H1 (cell line): ENCODE results near the gene RELN. TPM values are rescaled to one million over a fixed set of nuclear protein-coding genes. Genes with fewer than 3 reads are reported as not detected.

Experiments used
- JUN ChIP-seq: IDR thresholded peaks from 2 replicates; pipeline ENCODE4 v1.6.1; 2011; ENCODE audit warnings: low read depth, mild to moderate bottlenecking, improper control_type of control experiment, low read length
- RAD21 ChIP-seq, 2 experiments: IDR thresholded peaks in 1 of 2; conservative IDR thresholded peaks in 1 of 2; 2 replicates each; pipeline ENCODE4 v1.6.1; 2011; ENCODE audit warnings: low read depth in 2 of 2, low read length in 2 of 2, improper control_type of control experiment in 1 of 2, inconsistent platforms in 1 of 2, mild to moderate bottlenecking in 1 of 2, moderate library complexity in 1 of 2
- RNF2 ChIP-seq: fragments of 200-900, 300-1000 bp; sonication (generic); IDR thresholded peaks from 2 replicates; pipeline ENCODE4 v1.7.1; 2016; ENCODE audit warnings: borderline replicate concordance, low read depth, mild to moderate bottlenecking, antibody characterized with exemption, low read length; ENCODE audit not compliant: poor library complexity, severe bottlenecking; ENCODE audit errors: missing control alignments
- polyA plus RNA-seq, 7 experiments: library from polyadenylated mRNA; depleted of rRNA in 3 of 7; stranded (reverse) in 5 of 7; unstranded in 2 of 7; fragments of >200 nt in 5 of 7; fragments of 200-250 nt in 2 of 7; gene quantifications; 1 replicate in 5 of 7; 2 replicates in 1 of 7; 4 replicates in 1 of 7; pipeline versions ENCODE4 v1.2.1 to v1.2.3, GENCODE V29; 2011 to 2013; ENCODE audit warnings: missing spikeins in 2 of 7, mixed read lengths in 2 of 7
- total RNA-seq: library from RNA; stranded (reverse); fragmentation: NEBNext Ultra II Directional; extraction: Animal tissue kit (Norgen Biotek cat#: 25700); gene quantifications from 2 replicates; pipeline ENCODE4 v1.2.1, GENCODE V29; 2021

The RELN gene
- total and polyA plus RNA-seq, 2 of the 8 experiments (the other 6 are each of a cell fraction or from before 2014, with no cell fraction given): 0.03 to 0.07 TPM

DNA sequence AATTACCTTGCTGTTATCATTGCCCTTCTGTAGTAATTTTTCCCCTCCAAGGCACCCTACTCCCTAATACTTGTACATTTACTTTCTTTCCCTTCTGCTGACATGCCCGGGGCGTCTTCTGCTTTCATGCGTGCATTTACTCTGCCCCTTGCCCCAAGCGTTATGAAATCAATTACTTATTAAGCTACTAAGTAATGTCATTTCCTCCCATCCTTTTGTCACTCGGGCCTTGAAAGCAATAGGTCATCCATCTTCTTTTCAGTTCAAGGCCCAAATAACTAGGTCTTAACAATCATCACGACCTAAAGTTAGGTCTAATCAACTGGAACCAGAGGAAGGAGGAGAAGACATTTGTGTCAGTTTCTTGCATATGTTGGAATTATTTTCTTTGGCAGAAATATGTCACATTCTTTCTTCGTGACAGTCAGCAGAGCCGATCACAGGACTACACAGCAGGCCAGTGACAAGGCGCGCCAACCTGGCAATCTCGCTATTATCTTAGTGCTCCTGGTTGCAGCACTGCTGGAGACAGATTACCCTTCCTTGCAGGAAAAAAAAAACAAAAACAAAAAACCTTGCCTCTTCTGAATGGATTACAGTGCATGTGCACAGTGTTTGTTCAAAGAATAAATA is 179.2 kb downstream of the RELN start (continued):
- TF ChIP-seq JUN: no peak
- TF ChIP-seq RAD21 (IDR thresholded peaks at IDR 0.05 in 1 of 2, conservative IDR thresholded peaks at IDR 0.05 in 1 of 2; ENCODE audit: low read depth in 2 of 2, low read length in 2 of 2): no peak
- TF ChIP-seq RNF2: no peak
